HK-2 (cell line): ENCODE results near the gene ADGRD1.

ENCODE experiments used
- DNase-seq: peaks from one replicate; pipeline ENCODE4 v3.0.0-alpha.2; 2018; ENCODE audit not compliant: unreplicated experiment

Gene ADGRD1

GRCh38 chr12:131090274-131091210 lies 136.8 kb downstream of the ADGRD1 start:
- no peak for DNase-seq

- no peak for DNase-seq
Measured at GRCh38 chr12:131091413-131091975, 137.8 kb downstream of the ADGRD1 start.

DNA sequence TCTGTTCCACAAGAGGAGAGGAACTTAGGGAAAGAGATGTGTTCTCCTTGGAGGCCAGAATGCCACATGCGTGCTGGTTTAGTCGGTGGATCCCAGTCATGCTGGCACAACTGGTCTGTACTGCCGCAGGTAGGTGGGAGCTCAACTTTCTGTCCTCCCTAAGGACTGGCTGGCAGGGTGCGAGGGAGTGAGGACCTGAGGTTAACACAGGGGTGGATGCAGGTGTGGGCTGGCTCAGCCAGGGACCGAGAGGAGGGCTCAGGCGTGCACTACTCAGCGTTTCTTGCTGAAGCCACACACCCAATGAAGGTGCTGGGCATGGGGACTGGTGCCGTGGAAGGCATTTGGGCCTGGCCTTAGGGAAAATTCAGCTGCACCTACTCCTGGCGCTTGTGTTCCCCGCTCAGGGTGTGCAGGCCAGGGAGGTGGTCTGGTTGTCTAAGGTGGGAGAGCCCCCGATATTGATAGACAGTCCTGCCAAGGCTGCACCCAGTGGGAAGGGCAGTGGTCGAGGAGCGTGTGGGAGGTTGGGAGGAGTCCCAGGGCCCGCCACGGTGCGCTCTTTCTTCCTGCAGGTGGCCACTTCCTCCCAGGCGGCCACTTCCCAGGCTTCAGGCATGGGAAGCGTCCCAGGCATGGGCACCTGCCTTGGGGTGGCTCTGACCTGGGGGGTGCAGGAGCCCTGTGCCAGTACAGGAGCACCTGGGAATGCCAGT lies 138.4 kb downstream of the ADGRD1 start:
- DNase-seq: no peak

DNA sequence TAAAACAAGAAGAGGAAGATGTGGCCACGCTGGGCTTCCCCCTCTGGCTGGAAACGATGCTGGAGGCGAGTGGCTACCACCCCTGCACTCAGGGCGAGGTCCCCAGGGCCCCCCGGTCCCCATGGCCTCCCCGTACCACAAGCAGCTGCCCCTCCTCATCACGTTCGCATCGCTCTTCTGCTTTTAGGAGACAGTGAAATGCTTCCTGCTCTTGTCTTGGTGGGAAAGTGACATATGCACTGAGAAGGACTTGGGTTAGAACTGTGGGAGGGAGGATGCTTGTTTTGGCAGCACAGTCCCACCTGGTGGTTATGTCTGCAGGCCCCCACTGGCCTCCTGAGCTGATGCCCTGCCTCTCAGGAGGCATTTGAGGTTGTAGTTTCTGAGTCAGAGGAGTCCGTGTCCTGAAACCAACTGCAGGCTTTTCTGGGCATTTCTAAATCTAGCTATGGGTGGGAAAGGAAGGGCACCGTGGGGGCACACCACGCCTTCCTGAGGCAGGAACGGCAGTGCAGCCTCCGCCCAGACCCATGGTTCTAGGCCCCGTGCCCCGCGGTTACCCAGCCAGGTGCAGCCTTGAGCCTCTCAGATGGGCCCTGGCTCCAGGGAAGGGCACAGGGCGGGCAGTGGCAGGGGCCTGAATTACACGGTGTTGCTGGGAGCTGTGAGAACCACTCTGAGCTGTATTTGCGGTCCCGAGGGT lies 139.3 kb downstream of the ADGRD1 start:
- no peak for DNase-seq

DNA sequence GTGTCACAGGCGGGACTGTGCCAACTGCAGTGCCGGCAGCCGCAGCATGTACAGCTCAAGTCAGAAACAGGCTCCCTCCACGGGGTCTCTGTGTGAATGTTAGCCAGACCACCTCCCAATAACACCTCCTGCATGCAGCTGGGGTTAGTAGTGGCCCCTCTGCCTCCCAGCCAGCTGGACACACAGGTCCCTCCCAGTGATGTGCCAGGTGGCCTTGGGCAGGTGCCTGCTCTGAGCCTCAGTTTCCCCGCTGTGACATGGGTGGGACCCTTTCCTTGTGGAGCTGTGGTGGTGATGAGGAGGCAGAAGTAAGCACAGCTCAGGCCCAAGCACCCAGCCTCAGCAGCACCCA lies 139.9 kb downstream of the ADGRD1 start:
- no peak for DNase-seq

DNA sequence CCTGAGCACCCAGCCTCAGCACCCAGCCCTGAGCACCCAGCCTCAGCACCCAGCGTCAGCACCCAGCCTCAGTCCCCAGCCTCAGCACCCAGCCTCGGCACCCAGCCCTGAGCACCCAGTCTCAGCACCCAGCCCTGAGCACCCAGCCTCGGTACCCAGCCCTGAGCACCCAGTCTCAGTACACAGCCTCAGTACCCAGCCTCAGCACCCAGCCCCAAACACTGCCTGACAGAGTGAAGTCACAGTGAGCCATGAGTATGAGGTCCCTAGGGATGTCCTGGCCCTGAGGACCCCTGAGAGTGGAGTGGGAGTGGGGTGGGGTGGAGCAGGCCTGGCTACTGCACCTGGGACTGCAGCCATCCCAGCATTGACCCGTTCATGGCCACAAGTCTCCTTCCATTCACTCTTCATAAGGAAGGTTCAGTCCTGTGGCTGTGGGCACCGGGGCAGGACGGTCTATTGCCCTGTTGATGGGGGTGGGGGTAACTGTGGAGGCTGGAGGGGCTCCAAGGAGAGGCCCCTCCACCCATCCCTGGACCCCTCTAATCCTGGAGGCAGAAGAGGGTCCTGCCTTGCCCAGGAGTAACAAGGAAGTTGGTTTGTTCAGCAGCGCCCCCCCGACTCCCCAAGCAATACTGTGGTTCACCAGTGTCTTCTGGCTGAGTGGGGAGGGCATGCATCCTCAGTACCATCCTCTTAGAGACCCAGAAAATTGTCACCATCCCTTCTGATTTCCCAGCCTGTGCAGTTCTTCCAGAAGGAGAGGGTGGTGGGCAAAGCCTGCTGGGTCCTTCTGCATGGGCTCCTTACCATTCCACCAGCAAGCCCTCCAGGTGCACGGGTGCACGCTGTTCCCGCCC lies 140.5 kb downstream of the ADGRD1 start:
- DNase-seq: no peak

DNA sequence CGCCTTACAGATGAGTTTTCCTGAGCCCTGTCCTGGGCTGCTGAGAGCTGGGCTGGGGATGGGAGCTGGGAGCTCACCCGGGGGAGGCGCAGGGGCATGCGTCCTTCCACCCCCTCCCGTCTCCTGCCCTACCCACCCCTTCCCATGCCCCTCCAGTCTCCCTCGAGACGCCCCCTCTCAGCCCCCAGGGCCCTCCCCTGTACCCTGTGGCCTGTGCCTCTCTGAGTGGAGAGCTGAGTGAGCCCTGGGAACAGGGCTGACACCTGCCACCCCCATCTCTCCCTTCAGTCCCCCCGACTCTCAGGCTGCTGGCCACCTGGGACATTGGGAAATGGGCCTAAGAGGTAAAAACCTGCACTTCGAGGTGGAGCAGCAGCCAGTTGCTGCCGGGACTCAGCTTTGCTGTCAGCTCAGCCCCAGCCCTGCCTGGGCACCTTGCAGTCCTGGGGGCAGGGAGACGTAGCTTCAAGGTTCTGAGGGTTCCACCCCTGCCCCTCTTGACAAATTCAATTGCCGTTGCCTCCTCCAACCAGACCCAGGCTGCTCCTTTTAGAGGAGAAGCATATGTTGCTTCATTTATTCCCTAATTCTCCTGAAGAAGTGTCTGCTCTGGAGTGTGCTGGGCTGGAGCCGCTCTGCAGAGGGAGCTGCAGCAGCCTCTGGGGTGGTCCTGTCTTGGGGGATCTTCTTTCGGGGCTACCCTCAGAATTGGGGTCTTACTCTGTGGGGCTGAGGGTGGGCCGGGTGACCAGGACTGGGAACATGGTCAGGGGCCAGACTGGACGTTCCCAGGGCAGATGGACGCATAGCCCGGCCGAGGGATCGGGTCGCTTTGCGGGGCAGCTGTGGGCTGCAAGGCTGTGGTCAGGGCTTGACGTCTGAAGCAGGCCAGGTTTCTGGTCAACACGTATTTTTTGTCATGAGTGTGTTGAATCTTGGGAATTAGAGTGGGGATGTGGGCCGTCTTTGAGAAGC lies 141.4 kb downstream of the ADGRD1 start:
- DNase-seq: no peak

DNA sequence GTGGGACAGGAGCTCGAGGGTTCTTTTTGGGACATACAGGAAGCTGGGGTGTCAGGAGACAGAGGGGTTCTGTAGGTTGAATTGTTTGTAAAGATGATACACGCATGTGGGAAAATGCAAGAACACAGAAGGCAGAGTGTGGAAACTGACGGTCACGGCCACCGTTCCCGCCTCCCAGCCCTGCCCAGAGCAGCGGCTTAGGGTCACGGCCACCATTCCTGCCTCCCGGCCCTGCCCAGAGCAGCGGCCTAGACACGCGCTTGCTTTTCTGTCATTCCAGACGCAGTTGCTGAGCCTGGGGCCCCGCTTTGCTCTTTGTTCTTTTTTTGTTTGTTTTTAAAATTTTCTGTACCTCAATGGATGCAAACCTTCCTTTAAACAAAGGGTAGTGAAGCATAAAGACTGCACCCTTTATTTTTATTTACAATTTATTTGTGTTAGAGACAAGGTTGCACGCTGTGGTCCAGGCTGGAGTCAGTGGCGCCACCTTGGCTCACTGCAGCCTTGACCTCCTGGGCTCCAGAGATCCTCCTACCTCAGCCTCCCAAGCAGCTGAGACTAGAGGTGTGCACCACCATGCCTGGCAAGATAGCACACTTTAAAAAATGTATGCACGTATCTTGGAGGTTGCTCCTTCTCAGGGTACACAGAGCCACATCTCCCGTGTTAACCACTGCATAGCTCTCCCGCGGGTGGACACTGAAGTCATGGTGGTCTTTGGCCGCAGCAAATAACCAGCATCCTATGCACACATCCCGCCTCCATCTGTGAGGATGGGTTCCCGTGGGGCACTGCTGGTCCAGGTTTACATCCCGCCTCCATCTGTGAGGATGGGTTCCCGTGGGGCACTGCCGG lies 142.3 kb downstream of the ADGRD1 start:
- no peak for DNase-seq

- DNase-seq: no peak
Measured at GRCh38 chr12:131096681-131097181, 143.0 kb downstream of the ADGRD1 start.

DNA sequence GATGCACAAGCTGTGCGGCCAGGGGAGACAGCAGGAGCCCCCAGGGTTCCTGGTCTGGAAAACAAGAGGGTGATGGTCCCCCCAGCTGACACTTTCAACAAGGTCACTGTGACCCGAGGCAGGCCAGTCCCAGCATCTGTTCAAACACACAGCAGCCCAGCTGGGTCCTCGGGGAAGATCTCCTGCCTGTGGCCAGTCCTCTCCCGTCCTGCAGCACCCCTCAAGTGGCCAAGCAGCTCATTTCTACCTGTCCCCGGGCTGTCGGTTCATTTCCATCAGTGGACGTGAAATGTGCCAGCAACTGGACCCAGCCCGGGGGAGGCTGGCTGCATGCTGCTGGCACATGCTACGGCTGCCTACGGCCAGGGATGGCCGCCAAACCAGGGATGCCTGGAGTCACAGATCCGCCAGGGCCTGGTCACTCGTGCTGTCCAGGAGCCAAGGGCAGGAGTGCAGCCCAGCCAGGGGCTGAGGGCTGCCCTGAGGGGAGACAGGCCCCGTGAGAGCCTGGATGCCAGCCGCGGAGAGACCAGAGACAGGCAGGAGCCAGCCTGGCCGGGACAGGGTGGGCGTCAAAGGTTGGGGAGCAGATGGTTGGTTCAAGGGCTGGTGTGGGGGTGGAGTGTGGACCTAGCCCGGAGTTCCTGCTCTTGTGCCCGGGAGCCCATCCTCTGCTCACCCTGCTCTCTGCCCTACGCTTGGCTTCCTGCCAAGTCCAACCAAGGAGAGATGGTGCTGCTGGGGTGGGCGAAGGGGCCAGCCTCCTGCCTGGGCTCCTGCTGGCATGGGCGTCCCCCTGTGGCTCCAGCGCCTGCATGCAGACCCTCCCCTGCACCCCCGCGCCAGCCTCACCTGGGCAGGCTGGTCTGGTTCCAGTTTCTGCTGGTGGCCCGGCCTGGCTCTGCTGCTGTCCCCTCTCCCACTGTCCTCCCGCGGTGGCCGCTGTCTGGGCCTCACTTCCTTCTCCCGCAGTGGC lies 143.8 kb downstream of the ADGRD1 start:
- DNase-seq: no peak

DNA sequence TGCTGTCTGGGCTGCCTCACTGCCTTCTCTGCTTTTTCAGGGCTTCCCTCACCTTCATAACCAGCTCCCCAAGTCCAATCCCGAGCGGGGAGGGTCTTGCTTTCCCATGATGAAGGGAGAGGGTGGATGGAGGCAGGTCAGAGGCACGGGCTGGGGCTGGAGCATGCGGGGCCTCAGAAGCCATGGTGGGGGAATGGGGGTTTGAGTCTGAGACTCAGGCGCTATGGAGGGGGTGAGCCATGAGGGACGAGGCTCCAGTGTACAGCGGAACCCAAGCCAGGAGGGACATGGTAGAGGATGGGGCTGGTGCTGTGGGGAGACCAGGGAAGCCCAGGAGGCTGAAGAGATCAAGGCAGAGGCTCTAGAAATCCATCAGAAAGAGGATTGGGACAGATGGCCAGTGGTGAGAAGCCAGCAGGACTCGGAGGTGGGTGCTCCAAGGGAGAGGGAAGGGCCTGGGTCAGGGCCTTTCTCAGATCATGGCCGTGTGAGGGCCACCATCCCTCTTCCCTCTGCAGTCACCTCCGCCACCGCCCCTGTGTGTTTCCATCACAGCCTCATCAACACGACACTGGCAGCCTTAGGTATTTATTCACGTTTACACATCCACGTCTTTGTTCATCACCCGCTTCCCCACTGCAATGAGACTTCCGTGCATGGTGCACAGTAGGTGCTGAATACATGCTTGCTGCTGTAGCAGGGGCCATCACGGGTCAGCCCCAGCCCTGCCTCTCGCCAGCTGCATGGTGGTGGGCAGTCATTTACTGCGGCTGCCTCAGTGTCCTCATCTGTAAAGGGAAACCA lies 144.7 kb downstream of the ADGRD1 start:
- no peak for DNase-seq

DNA sequence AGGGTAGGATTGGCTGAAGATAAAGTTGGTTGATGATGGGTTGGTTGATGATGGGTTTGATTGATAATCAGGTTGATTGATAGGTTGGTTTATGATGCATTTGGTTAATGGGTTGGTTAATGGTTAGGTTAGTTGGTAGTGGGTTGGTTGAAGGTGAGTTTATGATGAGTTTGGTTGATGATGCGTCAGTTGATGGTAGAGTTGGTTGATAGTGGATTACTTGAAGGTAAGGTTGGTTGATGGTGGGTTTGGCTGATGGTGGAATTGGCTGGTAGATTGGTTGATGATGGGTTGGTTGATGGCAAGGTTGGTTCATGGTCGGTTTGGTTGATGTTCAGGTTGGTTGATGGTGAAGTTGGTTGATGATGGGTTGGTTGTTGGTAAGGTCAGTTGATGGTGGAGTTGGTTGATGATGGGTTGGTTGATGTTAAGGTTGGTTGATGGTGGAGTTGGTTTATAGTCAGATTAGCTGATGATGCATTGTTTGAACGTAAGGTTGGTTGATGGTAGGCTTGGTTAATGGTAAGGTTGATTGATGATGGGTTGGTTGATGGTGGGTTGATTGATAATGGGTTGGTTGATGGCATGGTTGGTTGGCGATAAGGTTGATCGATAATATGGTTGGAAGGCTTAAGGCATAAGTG lies 146.4 kb downstream of the ADGRD1 start:
- no peak for DNase-seq

GRCh38 chr12:131101006-131101405 lies 147.3 kb downstream of the ADGRD1 start:
- DNase-seq: no peak

GRCh38 chr12:131101703-131102492 lies 148.2 kb downstream of the ADGRD1 start:
- no peak for DNase-seq

- no peak for DNase-seq
Measured at GRCh38 chr12:131102493-131102931, 148.8 kb downstream of the ADGRD1 start.
